Cardiac septum (tissue), 1 donor: ENCODE measurements around the gene HSPB1. TPM values are rescaled to one million over a fixed set of nuclear protein-coding genes. Genes with fewer than 3 reads are reported as not detected.
"Not testable (repeated sequence)": the region's sequence is repeated elsewhere in the genome, so short reads cannot be mapped to it uniquely, and the experiment has no call there.

Experiments used
- DNase-seq: peaks from one replicate; pipeline ENCODE4 v3.0.0-alpha.2; 2020; ENCODE audit warnings: low spot score
- intact Hi-C: fragments of 100-400 bp; cut with DNase I; formaldehyde crosslinking; loops from one replicate; pipeline ENCODE4 v1.14.0; 2022
- total RNA-seq: library from RNA; stranded (reverse); fragmentation: NEBNext Ultra II Directional; extraction: Animal tissue kit (Norgen Biotek cat#: 25700); gene quantifications from one replicate; pipeline ENCODE4 v1.2.1, GENCODE V29; 2021
- donor health status: DM: no; HTN: no; CAD: no.

Gene HSPB1
- total RNA-seq, 1 donor from 2014 or later: 2,571 TPM

- intact Hi-C loops: no loop called here
- no peak for DNase-seq
Observed at GRCh38 chr7:76301000-76301399, 1.5 kb upstream of the HSPB1 start.

- DNase-seq: peak; percentile 90
- intact Hi-C loops: no loop called here
Observed at GRCh38 chr7:76303202-76304147, 1.0 kb downstream of the HSPB1 start.

- intact Hi-C loops: no loop called here
- DNase-seq: peak; percentile 87
Observed at GRCh38 chr7:76304888-76305375, 2.5 kb downstream of the HSPB1 start.

DNA sequence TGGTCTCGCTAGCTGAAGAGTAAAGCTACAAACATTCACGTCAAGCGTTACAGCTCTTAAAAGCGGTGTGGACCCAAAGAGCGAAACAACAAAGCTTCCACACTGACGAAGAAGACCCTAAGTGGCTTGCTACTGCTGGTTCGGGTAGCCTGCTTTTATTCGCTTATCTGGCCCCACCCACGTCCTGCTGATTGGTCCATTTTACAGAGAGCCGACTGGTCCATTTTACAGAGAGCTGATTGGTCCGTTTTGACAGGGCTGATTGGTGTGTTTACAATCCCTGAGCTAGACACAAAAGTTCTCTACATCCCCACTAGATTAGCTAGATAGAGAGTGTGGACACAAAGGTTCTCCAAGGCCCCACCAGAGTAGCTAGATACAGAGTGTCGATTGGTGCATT is 6.4 kb downstream of the HSPB1 start:
- intact Hi-C loops: not testable (repeated sequence)

GRCh38 chr7:76309341-76310101 is 7.0 kb downstream of the HSPB1 start:
- intact Hi-C loops, DNase-seq: not testable (repeated sequence)

More for the DNA sequence above, 6.4 kb downstream of the HSPB1 start:
- not testable (repeated sequence) for DNase-seq

DNA sequence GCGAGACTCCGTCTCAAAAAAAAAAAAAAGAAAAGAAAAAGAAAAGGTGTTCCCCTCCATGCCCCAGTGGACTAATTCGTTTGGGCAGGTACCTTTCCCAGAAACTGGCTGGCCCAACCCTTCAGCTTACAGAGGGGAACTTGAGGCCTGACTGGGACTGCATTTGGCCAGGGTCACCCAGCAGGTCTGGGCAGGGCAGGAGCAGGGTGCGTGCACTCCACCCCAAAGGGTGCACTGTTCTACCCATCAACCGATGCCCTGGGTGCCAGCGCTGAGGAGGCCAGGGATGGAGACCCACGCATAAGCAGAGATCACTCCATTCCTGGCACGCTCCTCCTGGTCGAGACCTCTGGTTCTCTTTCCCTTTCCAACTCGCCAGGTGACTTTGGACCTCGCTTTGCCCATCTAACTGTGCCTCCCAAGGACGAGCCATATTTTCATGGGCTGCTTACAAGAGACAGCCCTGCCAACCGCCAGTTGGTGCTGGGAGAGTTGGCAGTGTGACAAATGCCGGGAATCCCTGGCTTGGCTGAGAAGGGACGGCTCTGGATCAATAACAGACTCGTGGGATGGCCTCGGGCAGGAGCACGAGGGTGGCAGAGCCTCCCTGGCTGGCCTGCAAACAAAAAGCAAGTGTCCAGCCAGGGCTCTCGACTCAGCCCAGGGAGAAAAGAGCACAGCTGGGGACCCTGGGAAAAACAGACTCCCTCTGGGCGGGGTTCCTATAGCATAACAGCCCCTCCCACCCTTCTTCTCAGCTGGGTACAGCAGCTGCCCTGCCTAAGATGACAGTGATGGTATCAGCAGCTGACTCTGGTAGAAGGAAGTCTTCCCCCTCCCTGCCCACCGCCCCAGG is 7.9 kb downstream of the HSPB1 start:
- no peak for DNase-seq
- intact Hi-C loops: no loop called here

DNA sequence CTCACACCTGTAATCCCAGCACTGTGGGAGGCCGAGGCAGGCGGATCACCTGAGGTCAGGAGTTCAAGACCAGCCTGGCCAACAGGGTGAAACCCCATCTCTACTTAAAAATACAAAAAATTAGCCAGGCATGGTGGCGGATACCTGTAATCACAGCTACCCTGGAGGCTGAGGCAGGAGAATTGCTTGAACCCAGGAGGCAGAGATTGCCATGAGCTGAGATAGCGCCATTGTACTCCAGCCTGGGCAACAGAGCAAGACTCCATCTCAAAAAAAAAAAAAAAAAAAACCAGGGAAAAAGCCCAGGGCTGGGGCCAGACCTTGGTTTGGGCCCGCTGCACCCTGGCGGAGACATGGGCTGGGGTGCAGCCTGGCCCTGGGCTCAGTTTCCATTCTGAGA is 9.4 kb downstream of the HSPB1 start:
- intact Hi-C loops, DNase-seq: not testable (repeated sequence)

GRCh38 chr7:76314042-76314721 is 11.7 kb downstream of the HSPB1 start:
- intact Hi-C loops: loop anchor here (1.0 kb wide), 2 partner anchors 23 to 136 kb away; no protein-coding TSS in a partner anchor

DNA sequence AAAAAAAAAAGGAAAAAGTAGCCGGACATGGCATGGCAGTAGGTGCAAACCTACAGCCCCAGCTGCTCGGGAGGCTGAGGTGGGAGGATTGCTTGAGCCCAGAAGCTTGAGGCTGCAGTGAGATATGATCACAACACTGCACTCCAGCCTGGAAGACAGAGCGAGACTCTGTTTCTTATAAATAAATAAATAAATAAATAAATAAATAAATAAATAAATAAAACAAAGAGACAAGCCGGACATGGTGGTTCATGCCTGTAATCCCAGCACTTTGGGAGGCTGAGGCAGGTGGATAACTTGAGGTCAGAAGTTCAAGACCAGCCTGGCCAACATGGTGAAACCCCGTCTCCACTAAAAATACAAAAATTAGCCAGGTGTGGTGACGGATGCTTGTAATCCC is 12.3 kb downstream of the HSPB1 start:
- DNase-seq: not testable (repeated sequence)
- intact Hi-C loops: loop anchor here (1.0 kb wide), 2 partner anchors 23 to 136 kb away; no protein-coding TSS in a partner anchor

More at GRCh38 chr7:76314042-76314721, 11.7 kb downstream of the HSPB1 start:
- peak; percentile 98 for DNase-seq

DNA sequence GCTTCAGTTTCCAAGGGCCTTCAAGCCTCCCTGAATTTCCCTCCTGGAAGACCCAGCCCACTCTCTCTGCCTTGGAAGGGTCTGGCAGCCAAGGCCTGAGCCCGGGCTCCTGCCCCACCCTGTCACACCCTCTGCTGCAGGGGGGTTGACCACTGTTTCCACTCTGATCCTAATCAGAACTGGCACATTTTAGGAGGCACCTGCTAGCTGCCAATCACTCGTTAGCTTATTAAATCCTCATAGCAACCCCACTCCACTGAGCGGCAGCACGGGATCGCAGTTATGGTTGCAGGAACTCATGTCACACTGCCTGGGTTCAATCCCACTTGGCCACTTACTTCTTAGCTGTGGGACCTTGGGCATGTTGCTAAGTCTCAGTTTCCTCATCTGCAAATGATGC is 12.9 kb downstream of the HSPB1 start:
- no peak for DNase-seq
- intact Hi-C loops: no loop called here

- intact Hi-C loops: no loop called here
- DNase-seq: no peak
Observed at GRCh38 chr7:76316984-76317781, 14.7 kb downstream of the HSPB1 start.

GRCh38 chr7:76317782-76318487 is 15.5 kb downstream of the HSPB1 start:
- DNase-seq: peak; percentile 98
- intact Hi-C loops: loop anchor here (1.0 kb wide), 1 partner anchor 40 kb away; the partner anchor contains the start of gene YWHAG

- intact Hi-C loops: loop anchor here (1.0 kb wide), 1 partner anchor 40 kb away; the partner anchor contains the start of gene YWHAG
- DNase-seq: no peak
Observed at GRCh38 chr7:76318488-76319353, 16.2 kb downstream of the HSPB1 start.

DNA sequence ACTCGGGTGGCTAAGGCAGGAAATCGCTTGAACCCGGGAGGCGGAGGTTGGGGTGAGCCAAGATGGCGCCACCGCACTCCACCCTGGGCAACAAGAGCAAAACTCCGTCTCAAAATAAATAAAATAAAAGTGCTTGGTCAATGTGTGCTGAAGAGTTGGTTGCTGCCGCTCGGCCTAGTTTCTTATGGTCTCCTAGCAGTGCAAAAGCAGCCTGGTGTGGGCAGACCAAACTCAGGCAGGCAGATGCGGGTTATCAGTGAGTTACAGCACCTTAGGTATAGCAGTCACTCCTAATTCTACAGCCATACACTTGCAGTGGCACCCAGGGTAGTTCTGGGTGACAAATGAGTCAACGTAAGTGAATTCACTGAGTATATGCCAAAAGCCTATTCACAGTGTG is 22.6 kb downstream of the HSPB1 start:
- intact Hi-C loops: no loop called here
- DNase-seq: no peak

DNA sequence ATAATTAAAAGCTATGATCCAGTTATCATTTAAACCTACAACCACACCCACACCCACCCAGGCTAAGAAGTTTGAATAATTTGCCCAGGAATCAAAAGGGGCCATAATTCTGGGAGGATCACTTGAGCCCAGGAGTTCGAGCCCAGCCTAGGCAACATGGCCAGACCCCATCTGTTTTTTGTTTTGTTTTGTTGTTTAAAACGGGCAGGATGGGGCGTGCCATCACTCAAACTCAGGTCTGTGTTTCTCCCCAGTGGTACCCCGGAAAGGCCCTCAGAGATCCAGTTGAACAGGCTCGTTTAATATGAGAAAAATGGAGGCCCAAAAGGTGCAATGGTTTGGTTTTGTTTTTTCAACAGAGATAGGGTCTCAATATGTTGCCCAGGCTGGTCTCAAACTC is 23.3 kb downstream of the HSPB1 start:
- intact Hi-C loops: no loop called here
- DNase-seq: no peak

DNA sequence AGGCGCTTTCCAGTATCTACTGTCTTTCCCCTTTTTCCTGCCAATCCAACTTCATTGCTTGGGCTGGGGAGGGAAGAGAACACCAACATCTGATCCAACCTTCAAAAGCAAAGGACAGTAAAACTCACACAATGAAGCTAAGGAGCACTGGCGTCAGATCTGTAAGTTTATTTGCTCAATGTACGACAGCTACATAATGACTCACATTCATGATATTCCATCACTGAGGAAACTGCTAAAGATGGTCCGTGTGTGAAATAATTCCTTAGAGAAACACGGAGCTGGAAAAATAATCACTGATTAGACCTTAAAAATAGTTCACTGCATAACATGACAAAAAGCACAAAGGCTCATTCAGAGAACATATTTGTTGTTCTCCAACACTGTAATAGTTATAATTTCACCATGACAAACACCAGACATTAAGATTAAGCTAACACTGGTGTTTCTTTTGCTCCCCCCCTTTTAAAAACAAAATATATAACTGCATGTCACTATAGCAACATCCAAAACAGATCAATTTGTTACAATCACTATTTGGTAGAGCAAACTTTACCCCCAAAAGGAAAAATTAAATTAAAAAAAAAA is 24.3 kb downstream of the HSPB1 start:
- intact Hi-C loops: no loop called here
- DNase-seq: no peak
